Endothelial cell of hepatic sinusoid (primary cell): ENCODE measurements around the gene NR3C2.

Source experiments
- in situ Hi-C: cut with HindIII; loops from 2 replicates; pipeline ENCODE4 v1.10.0; 2017; ENCODE audit warnings: low sequenced_read_pairs

The NR3C2 gene

GRCh38 chr4:148373093-148373492, 69.1 kb downstream of the NR3C2 start:
- in situ Hi-C loops = no loop called here

GRCh38 chr4:148369919-148370318, 72.3 kb downstream of the NR3C2 start:
- in situ Hi-C loops = no loop called here

- in situ Hi-C loops = no loop called here
Observed at GRCh38 chr4:148367756-148368155, 74.5 kb downstream of the NR3C2 start.

- in situ Hi-C loops = no loop called here
Observed at GRCh38 chr4:148366251-148366650, 76.0 kb downstream of the NR3C2 start.

- in situ Hi-C loops = no loop called here
Observed at GRCh38 chr4:148364525-148364924, 77.7 kb downstream of the NR3C2 start.

GRCh38 chr4:148359769-148360168, 82.4 kb downstream of the NR3C2 start:
- in situ Hi-C loops = no loop called here

GRCh38 chr4:148355442-148356123, 86.6 kb downstream of the NR3C2 start:
- in situ Hi-C loops = no loop called here

GRCh38 chr4:148354186-148354585, 88.0 kb downstream of the NR3C2 start:
- in situ Hi-C loops = no loop called here

GRCh38 chr4:148353571-148353970, 88.6 kb downstream of the NR3C2 start:
- in situ Hi-C loops = no loop called here

- in situ Hi-C loops = no loop called here
Observed at GRCh38 chr4:148349153-148349552, 93.1 kb downstream of the NR3C2 start.

- in situ Hi-C loops = no loop called here
Observed at GRCh38 chr4:148346657-148347056, 95.6 kb downstream of the NR3C2 start.

GRCh38 chr4:148345509-148345908, 96.7 kb downstream of the NR3C2 start:
- in situ Hi-C loops = no loop called here

GRCh38 chr4:148344941-148345340, 97.3 kb downstream of the NR3C2 start:
- in situ Hi-C loops = no loop called here

GRCh38 chr4:148344352-148344751, 97.9 kb downstream of the NR3C2 start:
- in situ Hi-C loops = no loop called here

- in situ Hi-C loops = no loop called here
Observed at GRCh38 chr4:148341980-148342800, 100.0 kb downstream of the NR3C2 start.

- in situ Hi-C loops = loop anchor here (10.0 kb wide), 1 partner anchor 60 kb away; no protein-coding TSS in a partner anchor
Observed at GRCh38 chr4:148335133-148335532, 107.1 kb downstream of the NR3C2 start.

GRCh38 chr4:148333265-148333664, 108.9 kb downstream of the NR3C2 start:
- in situ Hi-C loops = loop anchor here (10.0 kb wide), 1 partner anchor 62 kb away; no protein-coding TSS in a partner anchor

GRCh38 chr4:148332486-148332885, 109.7 kb downstream of the NR3C2 start:
- in situ Hi-C loops = loop anchor here (10.0 kb wide), 1 partner anchor 62 kb away; no protein-coding TSS in a partner anchor

GRCh38 chr4:148330724-148331123, 111.5 kb downstream of the NR3C2 start:
- in situ Hi-C loops = loop anchor here (10.0 kb wide), 1 partner anchor 64 kb away; no protein-coding TSS in a partner anchor

GRCh38 chr4:148330161-148330560, 112.1 kb downstream of the NR3C2 start:
- in situ Hi-C loops = loop anchor here (10.0 kb wide), 1 partner anchor 65 kb away; no protein-coding TSS in a partner anchor

GRCh38 chr4:148329751-148330150, 112.5 kb downstream of the NR3C2 start:
- in situ Hi-C loops = loop anchor here (10.0 kb wide), 1 partner anchor 65 kb away; no protein-coding TSS in a partner anchor

GRCh38 chr4:148327683-148328082, 114.5 kb downstream of the NR3C2 start:
- in situ Hi-C loops = no loop called here
